Right renal cortex interstitium (tissue), 3 donors: ENCODE results near the gene HMGCS2. TPM values are rescaled to one million over a fixed set of nuclear protein-coding genes. Genes with fewer than 3 reads are reported as not detected.

ENCODE experiments used
- DNase-seq, 3 donors: peaks; one replicate each; pipeline ENCODE4 v3.0.0-alpha.2; 2013; ENCODE audit warnings: low read depth in 3 of 3, low spot score in 2 of 3
- polyA plus RNA-seq, 3 donors: library from polyadenylated mRNA; unstranded; fragments of 120-200 nt; gene quantifications; one replicate each; pipeline ENCODE4 v1.2.1, GENCODE V29; 2013; ENCODE audit not compliant: insufficient read length in 3 of 3

Gene HMGCS2
- polyA plus RNA-seq, 3 donors = 44.8 to 113 (median 80.0) TPM

GRCh38 chr1:119703666-119704450, 64.8 kb downstream of the HMGCS2 start:
- no peak for DNase-seq

- no peak for DNase-seq
Observed at GRCh38 chr1:119702384-119702783, 66.3 kb downstream of the HMGCS2 start.

- no peak for DNase-seq
Observed at GRCh38 chr1:119701659-119702058, 67.0 kb downstream of the HMGCS2 start.

GRCh38 chr1:119700326-119700725, 68.4 kb downstream of the HMGCS2 start:
- no peak for DNase-seq

Other genes with a start within 250 kb of the HMGCS2 start
- gene ZNF697, start 120.6 kb downstream of the HMGCS2 start, polyA plus RNA-seq = 10 to 100 TPM; 21.2 to 23.7 (median 21.9) TPM
- gene PHGDH, start 57.0 kb downstream of the HMGCS2 start, polyA plus RNA-seq = 100 to 1,000 TPM; 238 to 292 (median 288) TPM
- 1 to 10 TPM in 1 of 3 donors, under 1 TPM in 2; 0.75 to 1.4 (median 0.85) TPM for gene REG4, start 42.6 kb upstream of the HMGCS2 start, polyA plus RNA-seq
- not detected for gene ADAM30, start 127.6 kb upstream of the HMGCS2 start, polyA plus RNA-seq